ENCODE measurements around the gene KRTAP21-1.

Gene KRTAP21-1

DNA sequence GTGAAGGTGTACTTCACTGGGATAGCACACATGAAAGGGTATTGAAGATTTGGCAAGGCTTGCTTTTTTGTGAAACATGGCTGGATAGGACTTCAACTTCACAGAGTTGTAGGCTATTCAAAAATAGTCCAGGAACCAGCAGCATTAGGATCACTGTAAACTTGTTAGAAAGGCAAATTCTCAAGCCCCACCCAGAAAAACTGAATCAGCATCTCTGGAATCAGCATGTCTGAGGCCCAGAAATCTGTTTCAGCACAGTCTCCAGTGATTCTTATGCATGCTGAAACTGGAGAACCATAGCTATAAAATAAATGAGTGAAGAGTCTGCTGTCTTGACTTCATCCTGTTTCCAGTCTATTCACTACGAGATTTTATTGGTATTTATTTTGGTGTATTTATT lies 28.5 kb downstream of the KRTAP21-1 start:
- H3K4me3 ChIP-seq (ENCODE audit: severe bottlenecking) = no peak overlapping the region
- TF ChIP-seq, protein P1, sequence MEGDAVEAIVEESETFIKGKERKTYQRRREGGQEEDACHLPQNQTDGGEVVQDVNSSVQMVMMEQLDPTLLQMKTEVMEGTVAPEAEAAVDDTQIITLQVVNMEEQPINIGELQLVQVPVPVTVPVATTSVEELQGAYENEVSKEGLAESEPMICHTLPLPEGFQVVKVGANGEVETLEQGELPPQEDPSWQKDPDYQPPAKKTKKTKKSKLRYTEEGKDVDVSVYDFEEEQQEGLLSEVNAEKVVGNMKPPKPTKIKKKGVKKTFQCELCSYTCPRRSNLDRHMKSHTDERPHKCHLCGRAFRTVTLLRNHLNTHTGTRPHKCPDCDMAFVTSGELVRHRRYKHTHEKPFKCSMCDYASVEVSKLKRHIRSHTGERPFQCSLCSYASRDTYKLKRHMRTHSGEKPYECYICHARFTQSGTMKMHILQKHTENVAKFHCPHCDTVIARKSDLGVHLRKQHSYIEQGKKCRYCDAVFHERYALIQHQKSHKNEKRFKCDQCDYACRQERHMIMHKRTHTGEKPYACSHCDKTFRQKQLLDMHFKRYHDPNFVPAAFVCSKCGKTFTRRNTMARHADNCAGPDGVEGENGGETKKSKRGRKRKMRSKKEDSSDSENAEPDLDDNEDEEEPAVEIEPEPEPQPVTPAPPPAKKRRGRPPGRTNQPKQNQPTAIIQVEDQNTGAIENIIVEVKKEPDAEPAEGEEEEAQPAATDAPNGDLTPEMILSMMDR (IDR thresholded peaks at IDR 0.05; ENCODE audit: poor library complexity, severe bottlenecking) = no peak
- no peaks in the 10 kb centered on the region for H3K9me3 ChIP-seq (ENCODE audit: severe bottlenecking)
- no peak for DNase-seq (ENCODE audit: low spot score)
- H3K36me3 ChIP-seq (ENCODE audit: low read depth) = no peaks in the 10 kb centered on the region
- no peak overlapping the region for H3K27ac ChIP-seq (ENCODE audit: poor library complexity, severe bottlenecking)
- no peaks in the 10 kb centered on the region for H3K27me3 ChIP-seq (ENCODE audit: insufficient read depth, poor library complexity, severe bottlenecking)
- no peaks in the 10 kb centered on the region for H3K4me1 ChIP-seq (ENCODE audit: insufficient read depth, poor library complexity, severe bottlenecking)
- no peak for ATAC-seq (ENCODE audit: low read depth)

DNA sequence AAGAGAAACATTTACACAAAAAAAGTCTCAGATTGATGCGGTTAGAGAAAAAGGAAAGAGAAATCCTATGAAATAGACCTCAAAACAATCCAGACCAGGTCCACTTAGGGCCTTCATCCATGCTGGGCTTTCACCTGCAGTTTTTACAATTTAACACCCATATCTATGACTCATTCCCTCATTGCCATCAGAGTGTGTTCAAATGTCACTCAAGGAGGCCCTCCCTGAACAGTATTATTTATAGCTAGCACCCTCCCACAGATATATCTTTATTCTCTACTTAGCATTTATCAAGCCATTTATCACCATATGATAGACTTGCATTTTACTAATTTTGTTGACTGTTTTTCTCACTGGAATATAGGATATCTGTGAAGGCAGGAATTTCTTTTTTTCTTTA lies 35.8 kb downstream of the KRTAP21-1 start:
- H3K4me3 ChIP-seq (ENCODE audit: severe bottlenecking) = no peak overlapping the region
- no peak for ATAC-seq (ENCODE audit: low read depth)
- no peak for DNase-seq (ENCODE audit: low spot score)
- no peaks in the 10 kb centered on the region for H3K27me3 ChIP-seq (ENCODE audit: insufficient read depth, poor library complexity, severe bottlenecking)
- peak overlapping the region; percentile 84 for H3K27ac ChIP-seq (ENCODE audit: poor library complexity, severe bottlenecking)
- TF ChIP-seq, protein P1 (IDR thresholded peaks at IDR 0.05; ENCODE audit: poor library complexity, severe bottlenecking) = no peak
- H3K9me3 ChIP-seq (ENCODE audit: severe bottlenecking) = no peaks in the 10 kb centered on the region
- peaks cover 30% of the 10 kb centered on the region for H3K4me1 ChIP-seq (ENCODE audit: insufficient read depth, poor library complexity, severe bottlenecking)
- no peaks in the 10 kb centered on the region for H3K36me3 ChIP-seq (ENCODE audit: low read depth)

DNA sequence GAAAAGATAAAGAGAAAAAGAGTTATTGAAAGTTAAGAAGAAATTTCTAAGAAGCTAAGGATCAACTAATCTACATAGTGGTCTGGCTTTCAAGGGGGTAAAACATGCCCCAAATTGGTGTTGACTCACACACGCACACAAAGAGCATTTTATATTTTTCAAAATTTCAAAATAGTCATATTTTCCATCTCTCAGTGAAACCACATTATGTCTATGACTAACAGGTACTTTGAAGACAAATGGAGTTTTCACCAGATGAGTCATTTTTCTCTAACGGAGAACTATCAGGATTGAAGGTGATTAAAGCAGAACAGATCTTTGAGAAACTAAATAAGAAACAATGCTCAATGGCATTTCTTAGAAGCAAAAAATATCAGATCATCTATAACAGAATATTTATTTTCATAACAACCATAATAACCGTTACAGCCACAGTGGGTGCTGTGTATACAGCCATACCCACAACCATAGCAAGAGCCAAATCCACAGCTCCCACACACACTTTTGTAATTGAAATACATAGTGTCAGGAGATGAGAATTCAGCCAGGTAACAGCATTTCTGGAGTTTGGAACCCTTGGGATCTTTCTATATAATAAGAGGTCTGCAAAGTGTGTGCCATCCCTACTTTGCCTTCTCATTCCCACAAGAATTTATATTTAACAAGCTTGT lies 36.9 kb downstream of the KRTAP21-1 start, which contains the start of gene KRTAP21-3:
TSS of gene KRTAP21-3 (minus strand) at position 539 of the 671 bp plus-strand sequence. CDS start at position 521, 18 bp downstream.
- DNase-seq (ENCODE audit: low spot score) (no peak), ATAC-seq (ENCODE audit: low read depth) (peak; percentile 84)
- Histone ChIP-seq H3K27ac (ENCODE audit: poor library complexity, severe bottlenecking) (peak within 1 kb of the TSS; percentile 84), H3K9me3 (ENCODE audit: severe bottlenecking) (no peaks in the 10 kb centered on the region), H3K4me3 (ENCODE audit: severe bottlenecking) (no peak within 1 kb of the TSS), H3K4me1 (ENCODE audit: insufficient read depth, poor library complexity, severe bottlenecking) (peaks cover 30% of the 10 kb centered on the region), H3K36me3 (ENCODE audit: low read depth) (no peaks in the 10 kb centered on the region), H3K27me3 (ENCODE audit: insufficient read depth, poor library complexity, severe bottlenecking) (no peaks in the 10 kb centered on the region)
- TF ChIP-seq, protein P1 (IDR thresholded peaks at IDR 0.05; ENCODE audit: poor library complexity, severe bottlenecking) = no peak

DNA sequence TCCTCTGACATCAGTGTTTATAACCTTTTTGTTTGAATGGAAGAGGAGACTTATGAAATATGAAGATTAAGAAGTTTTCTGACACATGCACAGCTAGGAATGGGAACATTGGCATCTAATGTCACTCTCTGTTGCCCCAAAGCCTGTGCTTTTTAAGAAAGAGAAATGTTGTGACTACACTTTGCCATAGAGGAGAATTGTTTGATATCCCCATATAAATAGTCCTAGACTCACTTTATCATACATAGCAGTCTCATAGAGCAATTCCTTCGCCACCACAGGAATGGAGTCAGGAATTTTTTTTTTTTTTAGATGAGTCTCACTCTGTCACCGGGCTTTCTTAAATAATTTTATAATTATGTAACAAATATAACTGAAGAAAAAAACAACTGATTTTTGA lies 38.1 kb downstream of the KRTAP21-1 start:
- Histone ChIP-seq H3K4me3 (ENCODE audit: severe bottlenecking) (no peak overlapping the region), H3K4me1 (ENCODE audit: insufficient read depth, poor library complexity, severe bottlenecking) (peaks cover 30% of the 10 kb centered on the region), H3K27ac (ENCODE audit: poor library complexity, severe bottlenecking) (peak overlapping the region; percentile 84), H3K9me3 (ENCODE audit: severe bottlenecking) (no peaks in the 10 kb centered on the region), H3K36me3 (ENCODE audit: low read depth) (no peaks in the 10 kb centered on the region), H3K27me3 (ENCODE audit: insufficient read depth, poor library complexity, severe bottlenecking) (no peaks in the 10 kb centered on the region)
- ATAC-seq (ENCODE audit: low read depth) = no peak
- TF ChIP-seq, protein P1 (IDR thresholded peaks at IDR 0.05; ENCODE audit: poor library complexity, severe bottlenecking) = no peak
- DNase-seq (ENCODE audit: low spot score) = no peak

DNA sequence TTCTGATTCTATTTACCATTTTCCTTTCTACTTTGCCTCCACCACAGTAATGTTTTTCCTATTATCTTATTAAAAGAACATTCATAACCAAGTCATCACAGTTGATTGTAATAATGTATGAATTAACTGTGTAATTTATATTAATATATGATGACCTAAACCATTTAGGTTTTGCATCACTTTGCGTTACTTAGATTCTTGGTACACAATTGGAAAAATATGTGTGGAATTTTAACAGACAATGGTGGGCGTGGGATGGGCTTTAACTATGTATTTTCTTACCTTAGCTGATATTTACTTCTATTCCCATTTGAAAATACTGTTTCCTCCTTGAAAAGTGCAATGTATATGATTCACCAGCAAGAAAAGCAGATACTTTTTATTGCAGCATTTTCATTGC lies 40.3 kb downstream of the KRTAP21-1 start:
- peak; percentile 38; the same call in 2 of the 3 replicates for ATAC-seq (ENCODE audit: low read depth)
- Histone ChIP-seq H3K9me3 (ENCODE audit: severe bottlenecking) (peaks cover 2% of the 10 kb centered on the region), H3K4me3 (ENCODE audit: severe bottlenecking) (no peak overlapping the region), H3K36me3 (ENCODE audit: low read depth) (no peaks in the 10 kb centered on the region), H3K4me1 (ENCODE audit: insufficient read depth, poor library complexity, severe bottlenecking) (peaks cover 36% of the 10 kb centered on the region), H3K27me3 (ENCODE audit: insufficient read depth, poor library complexity, severe bottlenecking) (no peaks in the 10 kb centered on the region), H3K27ac (ENCODE audit: poor library complexity, severe bottlenecking) (peak overlapping the region; percentile 80)
- TF ChIP-seq, protein P1 (IDR thresholded peaks at IDR 0.05; ENCODE audit: poor library complexity, severe bottlenecking) = no peak
- no peak for DNase-seq (ENCODE audit: low spot score)
